GM18951 (cell line): ENCODE results near the gene ESYT2.
"Not testable (repeated sequence)": the region's sequence is repeated elsewhere in the genome, so short reads cannot be mapped to it uniquely, and the experiment has no call there.

Experiments
- POLR2A ChIP-seq: IDR thresholded peaks from 4 replicates; pipeline ENCODE4 v1.6.1; 2011; ENCODE audit warnings: mild to moderate bottlenecking; ENCODE audit not compliant: insufficient read length, insufficient read depth; ENCODE audit errors: extremely low read depth
- in situ Hi-C: fragments of 300-500 bp; cut with MboI; formaldehyde crosslinking; loops from one replicate; pipeline ENCODE4 v1.12.0; 2022; ENCODE audit warnings: low sequenced_read_pairs, mixed read lengths, inconsistent platforms; ENCODE audit not compliant: unreplicated experiment

Gene ESYT2

DNA sequence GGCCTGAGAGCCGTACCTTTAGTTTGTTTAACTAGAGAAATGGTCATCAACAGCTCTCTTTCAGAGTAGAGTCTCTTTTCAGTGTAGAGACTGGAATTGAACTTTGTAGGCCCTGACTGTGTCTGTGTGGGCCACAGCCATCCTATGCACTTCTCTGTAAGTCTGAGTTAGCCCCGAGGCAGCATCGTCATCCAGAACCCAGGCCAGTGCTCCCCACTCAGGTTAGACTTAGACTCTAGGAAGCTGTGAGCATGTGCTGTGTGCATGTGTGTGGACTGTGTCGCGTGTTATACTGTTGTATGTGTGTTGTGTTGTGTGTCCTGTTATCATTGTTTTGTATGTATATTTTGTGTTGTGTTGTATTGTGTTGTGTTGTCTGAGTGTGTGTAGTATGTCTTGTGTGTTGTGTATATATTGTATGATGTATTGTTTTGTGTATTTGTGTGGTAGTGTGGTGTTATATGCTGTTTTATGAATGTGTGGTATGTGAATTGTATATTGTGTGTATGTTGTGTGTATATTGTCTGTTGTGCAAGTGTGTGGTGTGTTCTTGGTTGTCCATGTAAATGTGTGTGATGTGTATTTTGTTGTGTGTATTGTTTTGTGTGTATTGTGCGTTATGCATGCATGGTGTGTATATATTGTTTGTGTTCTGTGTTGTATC lies 106.6 kb downstream of the ESYT2 start:
- no peak for TF ChIP-seq POLR2A
- in situ Hi-C loops = no loop called here

DNA sequence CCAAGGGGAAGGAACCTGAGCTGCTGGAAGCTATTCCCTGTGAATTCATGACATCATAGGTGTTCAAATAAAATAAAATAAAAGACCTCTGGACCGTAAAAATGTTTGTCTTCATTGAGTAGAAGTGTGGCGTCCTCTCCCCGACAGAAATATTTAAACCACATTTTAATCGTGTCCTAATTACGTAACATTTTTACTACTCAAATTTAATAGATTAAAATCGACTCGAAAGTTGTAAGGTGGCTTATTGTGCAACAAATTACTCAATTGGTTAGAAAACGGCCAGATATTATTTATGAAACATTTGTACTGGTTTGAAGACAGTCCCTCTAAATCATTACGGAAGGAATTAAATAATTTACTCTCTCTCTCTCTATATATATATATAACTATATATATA lies 109.2 kb downstream of the ESYT2 start:
- in situ Hi-C loops = no loop called here
- no peak for TF ChIP-seq POLR2A

DNA sequence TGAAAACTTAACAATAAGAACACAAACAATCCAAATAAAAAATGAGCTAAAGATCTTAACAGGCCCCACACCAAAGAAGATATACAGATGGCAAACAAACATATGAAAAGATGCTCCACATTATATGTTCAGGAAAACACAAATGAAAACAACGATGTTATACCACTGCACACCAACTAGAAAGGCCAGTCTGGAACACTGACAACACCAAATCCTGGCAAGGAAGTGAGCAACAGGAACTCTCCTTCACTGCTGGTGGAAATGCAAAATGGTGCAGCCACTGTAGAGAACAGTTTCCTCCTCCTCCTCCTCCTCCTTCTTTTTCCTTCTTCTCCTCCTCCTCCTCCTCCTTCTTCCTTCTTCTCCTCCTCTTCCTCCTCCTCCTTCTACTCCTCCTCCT lies 112.5 kb downstream of the ESYT2 start:
- in situ Hi-C loops = no loop called here
- no peak for TF ChIP-seq POLR2A

DNA sequence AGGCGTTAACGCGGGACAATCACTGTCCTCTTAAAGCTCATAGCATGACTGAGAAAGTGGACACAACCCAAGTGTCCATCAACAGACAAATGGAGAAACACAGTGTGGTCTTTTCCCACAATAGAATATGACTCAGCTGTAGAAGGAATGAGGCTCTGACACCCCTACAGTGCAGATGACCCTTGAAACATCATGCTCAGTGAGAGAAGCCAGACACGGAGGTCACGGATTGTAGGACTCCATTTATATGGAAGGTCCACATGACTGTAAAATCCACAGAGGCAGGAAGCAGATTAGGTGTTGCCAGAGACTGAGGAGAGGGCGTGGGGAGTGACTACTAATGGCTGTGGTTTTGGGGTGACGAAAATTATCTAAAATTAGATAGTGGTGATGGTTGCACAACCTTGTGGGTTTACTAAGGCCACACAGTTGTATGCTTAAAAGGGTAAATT lies 118.6 kb downstream of the ESYT2 start:
- in situ Hi-C loops = no loop called here
- no peak for TF ChIP-seq POLR2A

GRCh38 chr7:158707610-158708009 lies 121.7 kb downstream of the ESYT2 start:
- no peak for TF ChIP-seq POLR2A
- in situ Hi-C loops = no loop called here

GRCh38 chr7:158706710-158707590 lies 122.4 kb downstream of the ESYT2 start:
- in situ Hi-C loops = no loop called here
- no peak for TF ChIP-seq POLR2A

- TF ChIP-seq POLR2A = no peak
- in situ Hi-C loops = no loop called here
These were observed 123.0 kb downstream of the ESYT2 start for GRCh38 chr7:158706273-158706704.

GRCh38 chr7:158705234-158705850 lies 124.0 kb downstream of the ESYT2 start:
- in situ Hi-C loops = no loop called here

DNA sequence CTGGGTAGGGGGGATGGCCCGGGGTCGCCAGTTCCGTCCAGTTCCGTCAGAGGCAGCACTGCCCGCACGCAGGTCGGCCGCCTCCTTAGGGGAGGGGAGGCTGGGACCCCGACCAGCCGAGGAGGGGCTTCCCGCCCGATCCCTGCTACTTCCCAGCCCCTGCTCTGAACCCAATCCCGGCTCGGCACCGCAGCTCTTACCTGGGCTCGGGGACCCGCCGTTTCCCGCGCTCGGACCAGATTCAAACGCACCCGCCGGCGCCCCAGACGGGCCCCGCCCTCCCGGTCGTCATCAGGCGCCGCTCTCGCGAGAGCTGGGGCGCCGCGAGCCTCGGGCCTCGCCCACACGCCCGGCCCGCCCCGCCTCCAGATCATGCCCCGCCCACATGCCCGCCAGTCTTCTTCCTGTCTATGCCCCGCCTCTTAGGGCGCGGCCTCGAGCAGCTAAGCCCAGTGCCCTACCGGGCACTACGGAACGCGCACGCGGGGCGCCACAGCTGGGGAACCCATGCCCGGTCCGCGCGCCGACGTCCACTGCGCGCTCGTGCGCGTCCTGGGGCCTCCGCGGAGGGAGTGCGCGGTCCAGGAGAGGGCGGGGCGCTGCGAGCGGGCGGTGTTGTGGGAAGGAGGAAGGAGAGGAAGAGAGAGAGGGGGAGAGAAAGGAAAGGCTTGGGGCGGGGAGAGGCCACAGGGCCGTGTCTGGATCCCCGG lies 124.6 kb downstream of the ESYT2 start, which contains the start of gene NCAPG2:
TSS of gene NCAPG2 (minus strand) at position 281 of the 710 bp plus-strand sequence. CDS start 2,905 bp downstream, outside the sequence.
- in situ Hi-C loops = no loop called here
- TF ChIP-seq POLR2A = peak; percentile 89

More at GRCh38 chr7:158705234-158705850, 124.0 kb downstream of the ESYT2 start:
- no peak for TF ChIP-seq POLR2A

- in situ Hi-C loops = not testable (repeated sequence)
These were observed 125.4 kb downstream of the ESYT2 start for GRCh38 chr7:158703679-158704523.

DNA sequence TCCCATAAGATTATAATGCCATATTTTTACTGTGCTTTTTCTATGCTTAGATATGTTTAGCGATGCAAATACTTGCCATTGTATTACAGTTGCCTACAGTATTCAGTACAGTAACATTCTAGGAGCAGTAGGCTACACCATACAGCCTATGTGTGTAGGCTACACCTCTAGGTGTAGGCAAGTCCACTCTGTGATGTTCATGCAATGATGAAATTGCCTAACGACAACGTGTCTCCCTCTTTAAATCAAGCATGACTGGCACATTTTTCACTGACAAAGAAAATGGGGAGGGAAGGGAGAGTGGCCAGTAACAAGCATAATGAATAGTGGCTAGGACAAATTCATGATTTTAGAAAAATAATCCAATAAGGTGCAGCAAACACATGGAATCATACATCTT lies 126.4 kb downstream of the ESYT2 start:
- in situ Hi-C loops = no loop called here

DNA sequence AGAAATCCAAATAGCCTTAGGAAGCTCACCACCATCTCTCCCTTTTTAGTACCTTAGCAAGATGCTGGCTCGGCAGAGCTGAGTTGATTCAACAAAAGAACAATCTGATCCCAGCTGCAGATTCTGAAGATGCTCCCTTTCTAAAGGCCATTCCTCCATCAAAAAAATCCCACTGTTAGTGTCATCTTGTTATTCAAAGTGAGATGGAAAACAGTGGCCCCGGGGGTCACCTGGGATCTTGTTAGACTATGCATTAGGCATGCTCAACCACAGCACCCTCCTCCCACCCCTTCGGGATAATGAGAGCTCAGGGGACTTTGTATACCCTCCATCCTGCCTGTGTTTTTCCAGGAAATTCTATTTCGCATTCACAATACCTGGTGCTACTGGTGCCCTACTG lies 127.1 kb downstream of the ESYT2 start:
- no peak for TF ChIP-seq POLR2A
- in situ Hi-C loops = no loop called here

More for the DNA sequence above, 126.4 kb downstream of the ESYT2 start:
- TF ChIP-seq POLR2A = no peak
